Measurements from ENCODE around the gene NOSIP.

NOSIP gene

GRCh38 chr19:49595819-49596404 is 15.6 kb upstream of the NOSIP start:
- no peak for DNase-seq (ENCODE audit: low read depth)
- no peak overlapping the region for H3K4me3 ChIP-seq (ENCODE audit: low read depth, low read length)

DNA sequence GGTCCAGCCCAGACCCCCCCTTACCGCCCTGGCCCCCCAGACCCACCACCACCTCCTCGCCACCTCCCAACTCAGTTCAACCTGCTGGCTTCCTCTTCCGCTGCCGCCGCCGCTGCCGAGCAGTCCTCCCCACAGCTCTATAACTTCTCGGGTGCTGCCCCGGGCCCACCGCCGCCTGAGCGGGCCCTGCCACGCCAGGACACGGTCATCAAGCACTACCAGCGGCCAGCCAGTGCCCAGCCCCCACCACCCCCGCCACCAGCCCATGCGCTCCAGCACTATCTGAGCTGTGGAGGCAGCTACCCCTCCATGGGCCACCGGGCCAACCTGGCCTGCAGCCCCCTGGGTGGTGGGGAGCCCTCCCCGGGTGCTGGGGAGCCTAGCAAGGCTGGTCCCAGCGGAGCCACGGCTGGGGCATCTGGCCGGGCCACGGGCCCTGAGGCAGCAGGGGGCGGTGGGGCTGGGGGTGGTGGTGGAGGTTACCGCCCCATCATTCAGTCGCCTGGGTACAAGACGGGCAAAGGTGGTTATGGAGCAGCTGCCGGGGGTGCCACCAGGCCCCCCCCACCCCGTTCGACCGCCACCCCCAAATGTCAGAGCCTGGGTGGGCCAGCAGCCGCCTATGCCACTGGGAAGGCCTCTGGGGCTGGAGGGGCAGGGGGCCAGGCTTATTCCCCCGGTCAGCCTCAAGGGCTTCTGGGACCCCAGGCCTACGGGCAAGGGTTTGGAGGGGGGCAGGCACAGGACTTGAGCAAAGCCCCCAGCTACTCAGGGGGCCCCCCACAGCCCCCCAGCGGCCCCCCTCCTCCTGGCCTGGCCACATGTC is 14.8 kb upstream of the NOSIP start:
- H3K4me3 ChIP-seq (ENCODE audit: low read depth, low read length) = no peak overlapping the region
- no peak for DNase-seq (ENCODE audit: low read depth)

GRCh38 chr19:49594157-49594992 is 14.0 kb upstream of the NOSIP start:
- DNase-seq (ENCODE audit: low read depth) = no peak
- H3K4me3 ChIP-seq (ENCODE audit: low read depth, low read length) = no peak overlapping the region

DNA sequence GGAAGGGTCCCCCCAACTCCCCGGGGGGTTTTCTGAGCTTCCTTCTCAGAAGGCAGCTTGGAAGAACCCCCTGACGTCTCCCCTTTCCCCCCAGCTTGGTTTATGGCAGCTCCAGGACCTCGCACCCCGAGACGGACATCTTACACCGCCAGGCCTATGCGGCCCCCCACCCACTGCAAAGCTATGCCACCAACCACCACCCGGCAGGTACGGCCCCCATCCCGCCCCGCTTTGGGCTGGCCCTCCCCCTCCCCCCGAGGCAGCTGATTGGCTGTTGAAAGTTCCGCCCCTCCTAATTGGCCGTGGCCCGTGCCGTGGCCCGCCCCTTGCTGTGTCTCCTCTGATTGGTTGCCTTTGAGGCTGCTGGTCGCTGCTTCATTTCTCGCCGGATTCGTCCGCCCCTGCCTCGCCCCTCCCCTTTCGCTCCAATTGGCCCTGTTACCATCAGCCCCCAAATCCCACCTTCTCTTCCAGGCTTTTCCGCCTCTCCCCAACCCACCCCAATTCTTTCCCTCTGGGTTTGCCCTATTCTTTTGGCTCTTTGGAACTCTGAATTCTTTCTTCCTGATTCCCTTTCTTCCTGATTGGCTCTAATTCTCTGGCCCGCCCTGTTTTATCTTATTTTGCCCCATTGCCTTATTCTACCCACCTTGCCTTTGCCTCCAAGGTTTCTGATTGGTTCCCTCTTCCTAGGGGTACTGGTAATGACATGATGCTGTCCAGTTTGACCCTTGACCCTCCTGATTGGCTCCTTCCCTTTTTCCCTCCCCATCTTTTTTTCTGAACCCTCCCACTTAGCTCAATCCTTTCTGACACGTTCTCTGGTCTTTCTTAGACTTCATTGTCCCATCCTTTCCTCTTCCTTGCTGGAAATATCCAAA is 13.1 kb upstream of the NOSIP start:
- peak overlapping the region; percentile 86 for H3K4me3 ChIP-seq (ENCODE audit: low read depth, low read length)
- peak; percentile 73 for DNase-seq (ENCODE audit: low read depth)

GRCh38 chr19:49592486-49593232 is 12.3 kb upstream of the NOSIP start:
- peak overlapping the region; percentile 86 for H3K4me3 ChIP-seq (ENCODE audit: low read depth, low read length)
- no peak for DNase-seq (ENCODE audit: low read depth)

- DNase-seq (ENCODE audit: low read depth) = no peak
- H3K4me3 ChIP-seq (ENCODE audit: low read depth, low read length) = peak overlapping the region; percentile 86
Measured at GRCh38 chr19:49591731-49592485, 11.6 kb upstream of the NOSIP start.

DNA sequence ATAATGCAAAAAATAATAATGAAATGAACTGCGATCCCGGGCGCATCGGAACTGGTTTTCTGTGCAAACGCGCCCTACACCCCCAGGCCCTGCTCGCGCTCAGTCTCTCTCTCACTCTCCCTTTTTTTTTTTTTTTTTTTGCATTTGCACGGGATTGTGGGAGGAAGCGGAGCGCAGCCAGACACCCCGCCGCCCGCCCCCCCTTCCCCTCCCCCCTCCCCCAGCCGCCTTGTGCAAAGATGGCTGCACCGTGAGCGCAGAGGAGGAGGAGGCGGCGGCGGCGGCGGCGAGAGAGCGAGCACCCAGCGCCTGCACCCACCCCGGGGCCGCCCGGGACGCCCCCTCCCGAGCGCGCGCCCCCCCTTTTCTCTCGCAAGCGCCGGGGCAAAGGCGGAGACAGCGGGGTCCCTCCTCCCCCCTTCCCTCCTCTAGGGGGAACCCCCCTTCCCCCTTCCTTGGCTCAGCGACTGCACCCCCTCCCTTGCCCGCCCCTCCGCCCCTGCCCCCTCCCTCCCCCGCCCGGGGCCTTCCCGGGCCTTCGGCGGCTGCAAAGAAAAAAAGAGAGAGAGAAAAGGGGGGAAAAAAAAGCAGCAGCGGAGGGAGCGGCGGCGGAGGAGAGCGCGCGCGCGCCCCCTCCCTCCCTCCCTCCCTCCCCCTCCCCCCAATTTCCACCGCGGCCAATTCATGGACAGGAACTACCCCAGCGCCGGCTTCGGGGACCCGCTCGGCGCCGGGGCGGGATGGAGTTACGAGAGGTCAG is 10.8 kb upstream of the NOSIP start, which contains the start of gene PRR12:
Gene PRR12, plus strand, starts transcription at position 212 of the 760 bp plus-strand sequence. Its CDS starts 473 bp downstream, at position 685.
- H3K4me3 ChIP-seq (ENCODE audit: low read depth, low read length) = peak within 1 kb of the TSS; percentile 86
- DNase-seq (ENCODE audit: low read depth) = no peak

DNA sequence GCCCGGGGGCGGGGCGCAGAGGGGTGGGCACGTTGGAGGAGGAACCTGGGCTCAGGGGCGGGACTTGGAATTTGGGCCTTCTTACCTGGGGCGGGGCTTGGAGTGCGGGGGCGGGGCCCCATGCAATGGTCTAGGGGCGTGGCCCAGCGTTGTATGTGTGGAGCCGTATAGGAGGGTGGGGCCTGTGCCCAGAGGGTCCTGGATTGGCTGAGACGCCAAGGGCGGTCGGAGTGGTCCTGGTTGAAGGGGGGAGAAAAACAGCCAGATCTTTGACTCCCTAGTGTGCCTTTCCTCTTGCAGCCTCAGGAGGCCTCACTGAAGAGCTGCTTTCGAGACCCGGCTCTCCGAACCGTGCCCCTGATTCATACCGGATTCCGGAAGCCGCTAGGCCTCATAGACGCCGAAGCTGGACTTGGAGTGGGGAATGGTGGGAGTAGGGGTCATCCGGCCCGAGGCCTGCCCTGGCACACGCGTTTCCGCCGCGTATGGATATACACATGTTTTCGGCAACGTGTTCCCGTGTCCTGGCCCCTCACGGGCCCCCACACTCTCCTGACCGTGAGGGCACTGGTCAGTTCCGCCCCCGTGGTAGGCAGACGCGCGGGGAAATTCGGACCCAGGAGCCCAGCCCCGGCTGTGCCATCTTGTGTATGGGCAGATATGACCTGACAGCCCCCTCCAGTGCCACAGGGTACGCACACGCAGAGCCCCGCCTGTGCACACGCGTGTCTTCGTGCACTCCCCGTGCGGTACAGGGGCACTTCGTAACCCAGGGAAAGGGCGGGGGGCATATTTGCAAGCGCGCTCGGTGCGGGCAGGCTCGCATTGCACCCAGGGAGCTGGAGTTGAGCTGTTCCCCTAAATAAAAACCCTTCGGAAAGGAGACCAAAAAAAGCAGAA is 10.0 kb upstream of the NOSIP start:
- peak overlapping the region; percentile 86 for H3K4me3 ChIP-seq (ENCODE audit: low read depth, low read length)
- DNase-seq (ENCODE audit: low read depth) = peak; percentile 89

DNA sequence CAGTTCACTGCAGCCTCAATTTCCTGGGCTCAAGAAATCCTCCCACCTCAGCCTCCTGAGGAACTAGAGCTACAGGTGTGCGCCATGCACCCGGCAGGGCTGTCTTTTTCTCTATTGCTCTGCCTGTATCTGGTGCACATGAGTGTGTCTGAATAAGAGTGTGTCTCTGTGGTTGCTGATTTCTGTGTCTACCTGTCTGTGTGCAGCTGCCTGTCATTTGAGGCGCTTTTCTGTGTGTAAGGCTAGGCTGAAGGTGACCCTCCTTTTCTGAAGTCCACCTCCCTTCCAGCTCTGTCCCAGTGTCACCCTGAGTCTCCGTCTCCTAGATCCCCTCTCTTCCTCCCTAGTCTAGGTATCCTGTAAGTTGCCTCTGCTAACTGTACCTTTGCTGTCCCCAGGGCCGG is 9.1 kb upstream of the NOSIP start:
- no peak for DNase-seq (ENCODE audit: low read depth)
- H3K4me3 ChIP-seq (ENCODE audit: low read depth, low read length) = no peak overlapping the region

DNA sequence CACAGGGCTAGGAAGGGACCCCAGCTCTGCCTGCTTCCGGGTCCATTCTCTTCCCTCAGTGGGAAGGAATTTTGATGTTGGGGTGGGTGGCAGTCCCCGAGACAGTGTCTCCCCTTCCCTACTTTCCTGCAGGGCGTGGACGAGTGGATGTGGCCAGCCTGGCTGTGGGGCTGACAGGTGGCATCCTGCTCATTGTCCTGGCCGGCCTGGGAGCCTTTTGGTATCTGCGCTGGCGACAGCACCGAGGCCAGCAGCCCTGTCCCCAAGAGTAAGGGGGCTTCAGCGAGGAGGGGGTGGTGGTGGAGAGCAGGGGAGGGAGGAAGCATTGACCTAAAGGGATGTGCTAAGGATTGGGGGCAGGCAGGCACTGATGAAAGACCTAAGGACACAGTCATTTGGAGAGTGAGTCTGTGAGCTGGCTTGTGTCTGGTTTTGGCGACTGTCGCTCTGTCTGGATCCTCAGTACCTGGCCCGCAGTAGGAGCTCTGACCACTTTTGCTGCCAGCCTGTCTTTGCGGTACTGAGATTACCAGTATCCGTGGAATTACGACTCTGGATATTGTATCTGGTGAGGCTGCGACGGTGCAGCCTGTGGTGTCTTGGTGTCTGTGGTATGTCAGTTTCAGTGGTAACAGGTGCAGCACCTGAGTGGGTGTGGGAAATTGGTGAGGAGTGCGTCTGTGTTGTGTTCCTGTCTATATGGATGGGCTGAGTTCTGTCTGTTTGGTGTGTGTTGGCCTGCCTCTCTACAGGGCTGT is 8.2 kb upstream of the NOSIP start:
- no peak overlapping the region for H3K4me3 ChIP-seq (ENCODE audit: low read depth, low read length)
- no peak for DNase-seq (ENCODE audit: low read depth)

GRCh38 chr19:49587227-49587626 is 6.9 kb upstream of the NOSIP start:
- DNase-seq (ENCODE audit: low read depth) = no peak
- H3K4me3 ChIP-seq (ENCODE audit: low read depth, low read length) = no peak overlapping the region

DNA sequence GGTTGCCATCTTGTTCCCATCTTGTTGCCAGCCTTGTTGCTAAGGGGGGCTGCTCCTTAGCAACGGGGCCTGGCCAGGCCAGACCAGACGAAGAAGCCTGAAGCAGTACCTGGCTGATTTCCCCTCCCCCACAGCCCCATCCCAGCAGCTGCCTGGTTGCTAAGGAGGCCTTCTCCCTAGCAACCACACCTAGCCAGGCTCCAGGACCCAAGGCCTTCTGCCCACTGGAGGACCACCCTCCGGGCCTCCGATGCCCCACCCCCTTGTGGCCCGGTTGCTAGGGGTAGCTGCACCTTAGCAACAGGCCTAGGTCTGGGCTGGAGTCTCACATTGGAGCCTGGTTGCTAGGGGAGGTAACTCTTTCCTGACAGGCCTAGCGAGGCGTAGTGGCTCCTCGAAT is 4.7 kb upstream of the NOSIP start:
- no peak overlapping the region for H3K4me3 ChIP-seq (ENCODE audit: low read depth, low read length)
- DNase-seq (ENCODE audit: low read depth) = no peak

DNA sequence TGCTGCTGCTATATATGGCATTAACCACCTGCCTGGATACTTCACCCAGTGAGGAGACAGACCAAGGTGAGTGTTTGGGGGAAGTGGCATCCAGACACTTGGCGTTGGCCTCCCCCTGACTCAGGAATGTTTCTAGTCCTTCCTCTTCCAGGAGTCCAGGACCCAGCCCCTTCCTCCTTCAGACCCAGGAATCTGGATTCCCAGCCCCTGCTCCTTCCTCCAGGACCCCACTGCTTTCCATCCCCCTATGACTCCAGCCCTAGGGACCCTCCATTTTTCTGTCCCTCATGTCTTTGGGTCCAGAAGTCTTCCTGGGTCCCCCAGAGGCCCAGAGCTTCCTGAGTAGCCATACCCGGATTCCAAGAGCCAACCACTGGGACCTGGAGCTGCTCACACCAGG is 2.9 kb upstream of the NOSIP start:
- no peak for DNase-seq (ENCODE audit: low read depth)
- H3K4me3 ChIP-seq (ENCODE audit: low read depth, low read length) = no peak overlapping the region

DNA sequence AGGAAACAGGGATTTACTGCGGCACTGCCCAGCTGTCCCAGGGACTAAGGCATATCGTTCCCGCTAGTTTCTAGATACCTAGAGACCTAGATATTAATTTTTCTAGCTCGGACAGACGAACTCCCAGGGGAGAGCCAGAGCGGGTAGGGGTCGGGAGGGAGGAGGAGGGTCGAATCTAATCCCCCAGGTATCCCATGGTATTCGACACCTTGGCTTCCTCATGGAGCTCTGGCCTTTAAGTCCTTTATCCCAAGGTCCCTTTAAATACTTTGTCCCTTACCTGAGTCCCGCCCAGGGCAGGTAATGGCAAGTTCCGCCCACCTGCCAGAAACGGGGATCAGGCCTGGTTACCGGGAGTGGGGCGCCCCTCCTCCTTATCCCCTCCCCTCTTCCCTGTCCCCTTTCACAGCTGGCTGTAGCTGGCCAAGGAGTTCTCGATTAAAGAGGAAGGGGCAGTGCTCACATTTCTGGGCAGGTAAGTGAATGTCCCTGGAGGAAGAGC is 702 bp upstream of the NOSIP start, which contains the start of gene PRRG2:
Gene PRRG2, plus strand, starts transcription at position 310 of the 502 bp plus-strand sequence. CDS start 1,904 bp downstream, outside the sequence.
- DNase-seq (ENCODE audit: low read depth) = no peak
- H3K4me3 ChIP-seq (ENCODE audit: low read depth, low read length) = peak within 1 kb of the TSS; percentile 79

- H3K4me3 ChIP-seq (ENCODE audit: low read depth, low read length) = peak overlapping the region; percentile 79
- no peak for DNase-seq (ENCODE audit: low read depth)
Measured at GRCh38 chr19:49579947-49580263, 451 bp downstream of the NOSIP start.
